Ectodermal cell (in vitro differentiated cells): Measurements from ENCODE around the gene LAMA2.

Experiments used
- H3K27ac ChIP-seq: 2 replicates; pipeline ENCODE4 v1.7.0; 2013; ENCODE audit warnings: mild to moderate bottlenecking, low read depth, low read length; ENCODE audit not compliant: insufficient read depth, poor library complexity, severe bottlenecking
- H3K27me3 ChIP-seq: 2 replicates; pipeline ENCODE4 v1.7.0; 2013; ENCODE audit warnings: mild to moderate bottlenecking, low read length; ENCODE audit not compliant: insufficient read depth, control insufficient read depth, poor library complexity, severe bottlenecking
- H3K36me3 ChIP-seq: one replicate; pipeline ENCODE4 v1.7.0; 2013; ENCODE audit warnings: low read length; ENCODE audit not compliant: control insufficient read depth, insufficient read depth
- H3K4me1 ChIP-seq: one replicate; pipeline ENCODE4 v1.7.0; 2013; ENCODE audit warnings: low read length; ENCODE audit not compliant: control insufficient read depth, insufficient read depth
- H3K4me3 ChIP-seq: 2 replicates; pipeline ENCODE4 v1.7.0; 2013; ENCODE audit warnings: low read depth, low read length, control low read depth; ENCODE audit not compliant: insufficient read depth
- H3K9me3 ChIP-seq: 2 replicates; pipeline ENCODE4 v1.7.0; 2013; ENCODE audit warnings: mild to moderate bottlenecking, low read length, moderate library complexity; ENCODE audit not compliant: control insufficient read depth
- WGBS, 2 experiments: methylation state at CpG; one replicate each; pipeline ENCODE4 v1.1.7; 2013; ENCODE audit warnings: missing lambda C conversion rate in 2 of 2; 5-methylcytosine and 5-hydroxymethylcytosine counted together

LAMA2 gene

DNA sequence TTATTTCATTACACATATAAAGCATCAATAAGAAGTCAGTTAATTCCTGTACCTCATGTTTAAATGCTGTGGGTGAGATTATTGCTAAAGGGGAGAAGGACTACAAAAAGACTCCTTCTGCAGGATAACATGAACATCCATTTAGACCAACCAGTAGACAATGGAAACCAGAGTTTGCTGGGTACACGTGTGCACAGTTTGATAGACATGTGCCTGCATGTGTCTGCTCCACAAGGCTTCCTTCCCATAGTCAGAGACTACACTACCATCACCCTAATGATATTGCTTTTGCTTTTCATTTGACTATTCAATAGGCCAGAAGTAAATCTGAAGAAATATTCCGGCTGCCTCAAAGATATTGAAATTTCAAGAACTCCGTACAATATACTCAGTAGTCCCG lies 595.4 kb downstream of the LAMA2 start:
- no peaks in the 10 kb centered on the region for H3K9me3 ChIP-seq
- no peaks in the 10 kb centered on the region for H3K36me3 ChIP-seq
- H3K27ac ChIP-seq, result no peak overlapping the region
- 96 to 97% methylated on average over 4 of the region's 4 CpGs for WGBS, 2 experiments
- no peaks in the 10 kb centered on the region for H3K27me3 ChIP-seq
- no peaks in the 10 kb centered on the region for H3K4me1 ChIP-seq
- no peak overlapping the region for H3K4me3 ChIP-seq

DNA sequence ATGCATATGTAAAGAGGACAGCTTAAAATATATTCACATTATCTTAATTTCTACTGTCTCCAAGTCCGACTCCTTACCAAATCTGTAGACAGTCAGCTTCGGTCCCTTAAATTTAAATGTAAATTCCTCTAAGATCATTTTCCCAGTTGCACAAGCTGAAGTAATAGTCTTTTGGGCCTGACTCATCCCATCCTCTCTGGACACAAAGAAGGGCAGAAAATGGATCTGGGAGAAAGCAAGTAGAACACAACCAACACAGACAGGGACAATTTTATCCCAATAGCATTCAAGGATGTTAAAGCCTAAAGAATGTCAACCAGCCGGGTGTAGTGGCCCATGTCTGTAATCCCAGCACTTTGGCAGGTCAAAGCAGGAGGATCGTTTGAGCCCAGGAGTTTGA lies 598.8 kb downstream of the LAMA2 start:
- no peak overlapping the region for H3K4me3 ChIP-seq
- H3K27me3 ChIP-seq, result no peaks in the 10 kb centered on the region
- no peaks in the 10 kb centered on the region for H3K9me3 ChIP-seq
- 89% methylated on average over 4 of the region's 4 CpGs for WGBS, 2 experiments
- H3K27ac ChIP-seq, result no peak overlapping the region
- H3K4me1 ChIP-seq, result no peaks in the 10 kb centered on the region
- no peaks in the 10 kb centered on the region for H3K36me3 ChIP-seq

DNA sequence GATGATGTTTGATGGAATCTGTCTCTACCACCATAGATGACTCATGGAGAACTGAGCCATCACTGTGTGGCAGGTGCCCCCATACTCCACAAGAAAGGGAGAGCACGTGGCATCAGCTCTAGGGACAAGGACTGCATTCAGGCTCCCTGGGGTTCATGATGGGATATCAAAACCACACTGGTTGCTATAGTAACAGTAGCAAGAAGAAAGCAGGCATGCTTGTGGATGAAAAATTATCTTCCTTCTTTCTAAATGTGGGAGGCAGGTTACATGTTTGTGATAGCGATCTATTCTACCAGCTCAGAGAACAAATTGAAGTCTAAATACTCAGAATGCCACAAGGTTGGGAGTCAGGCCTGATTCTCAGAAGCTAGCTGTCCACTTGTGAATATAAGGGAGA lies 602.8 kb downstream of the LAMA2 start:
- 71 to 77% methylated on average over 2 of the region's 2 CpGs for WGBS, 2 experiments

DNA sequence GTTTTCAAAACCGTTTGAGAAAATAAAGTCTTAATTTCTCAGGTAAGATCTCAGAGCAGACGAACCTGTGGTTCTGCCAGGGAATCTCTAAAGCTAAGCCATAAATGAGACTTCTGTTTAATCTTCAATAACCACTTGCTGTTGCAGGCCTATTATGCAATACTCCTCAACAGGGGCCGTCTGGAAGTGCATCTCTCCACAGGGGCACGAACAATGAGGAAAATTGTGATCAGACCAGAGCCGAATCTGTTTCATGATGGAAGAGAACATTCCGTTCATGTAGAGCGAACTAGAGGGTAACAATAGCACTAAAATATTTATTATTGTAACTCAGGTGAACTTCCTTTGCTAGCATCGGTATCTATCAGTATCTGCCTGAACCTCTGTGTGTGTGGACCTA lies 603.4 kb downstream of the LAMA2 start:
- WGBS, 2 experiments, result 83 to 85% methylated on average over 8 of the region's 8 CpGs
- Histone ChIP-seq H3K4me3 (no peak overlapping the region), H3K27me3 (no peaks in the 10 kb centered on the region), H3K9me3 (no peaks in the 10 kb centered on the region), H3K4me1 (no peaks in the 10 kb centered on the region), H3K36me3 (no peaks in the 10 kb centered on the region), H3K27ac (no peak overlapping the region)

More for the DNA sequence above, 602.8 kb downstream of the LAMA2 start:
- no peaks in the 10 kb centered on the region for H3K27me3 ChIP-seq
- H3K4me1 ChIP-seq, result no peaks in the 10 kb centered on the region
- H3K27ac ChIP-seq, result no peak overlapping the region
- no peak overlapping the region for H3K4me3 ChIP-seq
- H3K9me3 ChIP-seq, result no peaks in the 10 kb centered on the region
- H3K36me3 ChIP-seq, result no peaks in the 10 kb centered on the region

DNA sequence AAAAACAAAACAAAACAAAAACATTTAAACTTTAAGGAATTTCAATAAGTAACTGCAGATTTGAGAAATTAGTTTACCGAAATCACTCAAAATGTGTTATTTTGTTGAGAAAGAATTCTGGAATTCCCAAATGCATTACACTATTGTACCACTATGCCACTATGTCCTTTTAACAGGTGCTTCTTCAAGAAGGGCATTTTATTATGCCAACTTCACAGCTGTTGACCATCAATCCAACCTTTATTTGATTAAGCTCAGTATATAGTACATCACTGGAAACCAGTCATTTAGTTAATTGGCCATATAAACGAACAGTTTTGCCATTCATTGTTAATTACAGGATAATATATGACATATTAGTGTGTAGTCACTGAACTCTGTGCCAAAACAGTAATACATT lies 605.4 kb downstream of the LAMA2 start:
- WGBS, 2 experiments, result 0 to 47% methylated on average over 1 to 2 of the region's 2 CpGs
- no peak overlapping the region for H3K4me3 ChIP-seq
- H3K27ac ChIP-seq, result no peak overlapping the region
- no peaks in the 10 kb centered on the region for H3K4me1 ChIP-seq
- H3K27me3 ChIP-seq, result no peaks in the 10 kb centered on the region
- no peaks in the 10 kb centered on the region for H3K9me3 ChIP-seq
- H3K36me3 ChIP-seq, result no peaks in the 10 kb centered on the region

DNA sequence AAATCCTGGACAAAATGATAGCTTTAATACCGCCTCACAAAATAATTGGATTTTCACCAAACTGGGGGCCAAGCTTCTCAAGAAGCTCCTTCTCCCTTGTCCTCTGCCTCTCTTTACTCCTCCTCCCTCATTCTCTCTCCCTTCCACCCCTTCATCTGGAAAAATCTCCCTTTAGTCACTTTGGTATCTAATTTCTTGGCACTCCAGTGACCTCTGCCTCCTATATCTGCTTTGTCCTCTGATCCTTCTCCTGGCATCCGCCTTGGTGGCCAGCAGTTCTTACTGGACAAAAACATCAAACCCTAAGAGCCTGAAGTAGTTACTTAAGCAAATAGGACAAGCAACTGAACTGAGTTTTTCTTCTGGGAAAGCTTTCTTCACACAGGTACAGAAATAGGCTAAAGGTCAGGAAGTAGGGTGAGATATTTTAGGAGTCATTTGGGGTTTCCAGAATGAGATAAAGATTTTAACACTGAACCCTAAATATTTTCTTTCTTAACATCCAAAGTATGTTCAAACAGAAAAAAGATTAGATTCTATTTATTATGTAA lies 606.4 kb downstream of the LAMA2 start:
- Histone ChIP-seq H3K36me3 (no peaks in the 10 kb centered on the region), H3K27me3 (no peaks in the 10 kb centered on the region), H3K27ac (no peak overlapping the region), H3K9me3 (no peaks in the 10 kb centered on the region), H3K4me3 (no peak overlapping the region), H3K4me1 (no peaks in the 10 kb centered on the region)
- 85 to 89% methylated on average over 2 of the region's 2 CpGs for WGBS, 2 experiments

DNA sequence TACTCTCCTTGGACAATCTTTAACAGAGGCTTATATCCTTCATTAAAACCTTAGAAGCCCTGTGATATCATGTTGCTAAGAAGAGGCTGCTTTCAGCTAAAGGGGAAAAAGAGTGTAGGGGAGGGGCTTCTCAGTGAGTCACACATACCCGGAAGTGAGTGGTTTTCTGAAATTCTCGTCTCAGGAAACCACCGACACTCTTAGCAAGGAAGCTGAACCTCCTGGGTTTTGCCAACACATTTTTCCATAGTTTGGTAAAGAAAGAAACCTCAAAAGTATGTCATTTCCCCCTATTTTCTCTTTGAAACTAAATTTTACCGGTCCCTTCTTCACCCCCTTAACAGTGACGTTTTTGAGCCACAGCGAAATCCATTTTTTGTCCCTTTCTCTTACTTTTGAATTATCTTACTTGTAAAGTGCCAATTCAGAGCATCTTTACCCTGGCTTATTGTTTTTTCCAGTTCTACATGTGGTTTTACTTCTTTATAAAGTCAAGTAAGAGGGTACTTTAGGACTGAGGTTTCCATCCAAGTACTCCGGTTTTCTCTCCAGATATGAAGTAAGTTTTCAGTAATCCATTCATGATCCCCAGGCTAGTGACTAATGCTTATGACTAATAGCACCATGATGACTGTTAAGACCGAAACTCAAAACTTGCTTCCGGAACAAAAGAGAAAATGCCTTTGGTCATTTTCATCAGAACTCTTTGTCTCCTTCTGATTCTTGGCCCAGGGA lies 607.8 kb downstream of the LAMA2 start:
- H3K27me3 ChIP-seq, result no peaks in the 10 kb centered on the region
- H3K4me3 ChIP-seq, result no peak overlapping the region
- H3K4me1 ChIP-seq, result no peaks in the 10 kb centered on the region
- 83 to 91% methylated on average over 9 of the region's 9 CpGs for WGBS, 2 experiments
- H3K9me3 ChIP-seq, result no peaks in the 10 kb centered on the region
- no peak overlapping the region for H3K27ac ChIP-seq
- H3K36me3 ChIP-seq, result no peaks in the 10 kb centered on the region

DNA sequence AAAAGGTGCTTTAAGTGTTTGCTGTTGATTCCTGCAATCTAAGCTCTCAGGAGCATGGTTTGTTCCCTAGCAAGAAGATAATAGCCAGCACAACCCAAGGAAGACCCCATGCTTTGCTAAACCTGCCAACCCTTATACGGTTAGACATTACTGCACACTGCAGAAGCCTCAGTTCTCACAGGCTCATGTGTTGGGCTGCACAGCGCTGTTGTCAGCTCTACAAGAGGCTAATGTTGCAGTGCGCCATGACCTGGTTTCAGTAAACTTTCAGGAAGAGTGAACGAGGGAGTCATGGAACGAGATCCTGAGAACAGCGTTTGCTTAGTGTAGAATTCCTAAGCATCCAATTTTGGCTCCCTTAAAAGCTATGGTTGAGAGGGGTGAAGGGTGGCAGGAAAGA lies 608.5 kb downstream of the LAMA2 start:
- Histone ChIP-seq H3K4me3 (no peak overlapping the region), H3K27me3 (no peaks in the 10 kb centered on the region), H3K27ac (no peak overlapping the region), H3K36me3 (no peaks in the 10 kb centered on the region), H3K4me1 (no peaks in the 10 kb centered on the region), H3K9me3 (no peaks in the 10 kb centered on the region)
- 94 to 96% methylated on average over 6 of the region's 6 CpGs for WGBS, 2 experiments

DNA sequence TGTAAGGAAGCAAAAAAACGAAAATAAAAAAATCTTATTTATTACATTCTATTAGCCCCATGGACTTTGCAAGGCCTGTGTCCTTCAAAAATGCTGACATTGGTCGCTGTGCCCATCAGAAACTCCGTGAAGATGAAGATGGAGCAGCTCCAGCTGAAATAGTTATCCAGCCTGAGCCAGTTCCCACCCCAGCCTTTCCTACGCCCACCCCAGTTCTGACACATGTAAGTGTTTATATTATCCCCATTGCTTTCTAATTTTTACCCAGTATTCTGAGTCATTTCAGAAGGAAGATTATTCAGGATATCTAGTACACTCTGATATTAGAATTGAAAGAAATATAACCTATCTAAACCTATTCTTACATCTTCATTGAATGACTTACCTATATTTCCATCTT lies 609.3 kb downstream of the LAMA2 start:
- H3K4me1 ChIP-seq, result no peaks in the 10 kb centered on the region
- H3K4me3 ChIP-seq, result no peak overlapping the region
- WGBS, 2 experiments, result 91 to 100% methylated on average over 4 of the region's 4 CpGs
- no peaks in the 10 kb centered on the region for H3K9me3 ChIP-seq
- no peak overlapping the region for H3K27ac ChIP-seq
- no peaks in the 10 kb centered on the region for H3K27me3 ChIP-seq
- no peaks in the 10 kb centered on the region for H3K36me3 ChIP-seq

DNA sequence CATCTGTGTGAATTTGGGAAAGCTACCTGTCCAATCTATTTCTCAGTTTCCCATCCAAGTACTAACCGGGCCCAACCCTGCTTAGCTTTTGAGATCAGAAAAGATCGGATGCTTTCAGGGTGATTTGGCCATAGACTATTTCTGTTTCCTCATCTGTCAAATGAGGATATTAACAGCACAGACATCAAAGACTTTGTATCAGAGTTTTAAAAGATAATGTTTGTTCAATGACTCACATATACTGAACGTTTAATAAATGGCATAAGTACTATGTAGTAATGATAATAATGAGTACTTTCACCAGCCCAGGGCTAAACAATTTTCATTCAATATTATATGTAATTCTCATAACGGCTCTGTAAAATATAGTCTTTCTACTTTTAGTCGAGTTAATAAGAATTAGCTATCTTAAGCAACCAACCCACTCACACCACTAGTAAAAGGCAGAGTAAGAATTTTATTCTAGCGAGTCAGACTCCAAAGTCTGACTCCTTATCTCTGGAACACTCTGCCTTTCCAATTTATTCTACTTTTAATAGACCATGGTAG lies 610.5 kb downstream of the LAMA2 start:
- Histone ChIP-seq H3K27ac (no peak overlapping the region), H3K9me3 (no peaks in the 10 kb centered on the region), H3K4me3 (no peak overlapping the region), H3K36me3 (no peaks in the 10 kb centered on the region), H3K27me3 (no peaks in the 10 kb centered on the region), H3K4me1 (no peaks in the 10 kb centered on the region)
- WGBS, 2 experiments, result 94 to 97% methylated on average over 5 of the region's 6 CpGs
